GM19438 (cell line): ENCODE results near the gene DDAH1.

Experiments used
- ATAC-seq: cut with Tn5 transposase; IDR thresholded peaks from one replicate; pipeline ENCODE4 v1.9.1; 2021; ENCODE audit warnings: low read depth; ENCODE audit not compliant: unreplicated experiment

The DDAH1 gene

GRCh38 chr1:85404408-85404807, 60.6 kb downstream of the DDAH1 start:
- no peak for ATAC-seq

- no peak for ATAC-seq
These were observed 66.4 kb downstream of the DDAH1 start for GRCh38 chr1:85398391-85399064.

DNA sequence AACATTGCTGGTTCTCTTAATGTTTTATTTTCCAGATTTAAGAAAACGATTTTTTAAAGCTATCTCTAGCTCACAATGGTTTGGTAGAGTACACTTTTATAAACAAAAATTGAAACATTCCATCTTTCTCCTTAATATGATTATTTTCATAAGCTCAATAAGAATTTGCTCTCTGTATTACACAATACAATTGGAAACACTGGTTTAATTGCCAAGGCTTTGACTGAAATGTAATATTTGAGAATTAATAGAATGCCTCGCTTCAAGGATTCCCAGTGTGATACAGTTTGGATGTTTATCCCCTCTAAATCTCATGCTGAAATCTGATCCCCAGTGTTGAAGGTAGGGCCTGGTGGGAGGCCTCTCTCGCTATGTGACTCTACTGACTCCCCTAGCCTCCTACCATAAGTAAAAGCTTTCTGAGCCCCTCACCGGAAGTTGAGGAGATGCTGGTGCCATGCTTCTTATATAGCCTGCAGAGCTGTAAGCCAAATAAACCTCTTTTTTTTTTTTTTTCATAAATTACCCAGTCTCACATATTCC, 67.4 kb downstream of the DDAH1 start:
- no peak for ATAC-seq

- ATAC-seq: no peak
These were observed 68.8 kb downstream of the DDAH1 start for GRCh38 chr1:85396194-85396593.

DNA sequence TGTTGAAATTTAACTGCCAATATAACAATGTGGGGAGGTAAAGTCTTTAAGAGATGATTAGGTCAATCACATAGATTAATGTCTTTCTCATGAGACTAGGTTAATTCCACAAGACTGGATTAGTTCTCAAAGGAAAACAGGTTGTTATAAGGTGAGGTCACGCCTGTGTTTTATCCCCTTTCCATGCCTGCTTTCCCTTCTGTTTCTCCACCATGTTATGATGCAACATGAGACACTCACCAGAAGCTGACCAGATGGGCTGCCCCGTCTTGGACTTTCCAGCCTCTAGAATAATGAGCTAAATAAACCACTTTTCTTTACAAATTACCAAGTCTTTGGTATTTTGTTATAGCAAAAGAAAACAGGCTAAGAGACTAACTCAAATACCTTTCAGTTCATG, 70.8 kb downstream of the DDAH1 start:
- no peak for ATAC-seq

DNA sequence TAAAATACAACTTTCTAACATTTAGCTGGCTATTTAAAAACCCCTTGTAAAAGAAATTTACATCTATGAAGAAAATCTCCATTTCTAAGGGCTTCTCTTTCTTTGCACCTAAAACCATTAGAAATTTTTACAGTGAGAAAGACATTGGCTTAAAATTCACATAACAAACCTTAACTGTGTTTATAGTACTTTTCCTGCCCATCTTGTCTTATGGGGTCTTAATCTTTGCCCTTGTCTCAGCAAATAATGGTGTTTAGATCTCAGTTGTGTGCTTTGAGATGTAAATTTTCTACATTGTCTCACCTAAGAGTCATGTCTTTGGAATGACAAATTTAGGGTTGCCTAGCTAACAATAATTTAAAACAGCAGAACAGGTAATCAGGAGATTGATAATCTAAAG, 71.5 kb downstream of the DDAH1 start:
- ATAC-seq: no peak

GRCh38 chr1:85388416-85388815, 76.5 kb downstream of the DDAH1 start:
- no peak for ATAC-seq

GRCh38 chr1:85387781-85388180, 77.2 kb downstream of the DDAH1 start:
- no peak for ATAC-seq

GRCh38 chr1:85386068-85386722, 78.8 kb downstream of the DDAH1 start:
- no peak for ATAC-seq

DNA sequence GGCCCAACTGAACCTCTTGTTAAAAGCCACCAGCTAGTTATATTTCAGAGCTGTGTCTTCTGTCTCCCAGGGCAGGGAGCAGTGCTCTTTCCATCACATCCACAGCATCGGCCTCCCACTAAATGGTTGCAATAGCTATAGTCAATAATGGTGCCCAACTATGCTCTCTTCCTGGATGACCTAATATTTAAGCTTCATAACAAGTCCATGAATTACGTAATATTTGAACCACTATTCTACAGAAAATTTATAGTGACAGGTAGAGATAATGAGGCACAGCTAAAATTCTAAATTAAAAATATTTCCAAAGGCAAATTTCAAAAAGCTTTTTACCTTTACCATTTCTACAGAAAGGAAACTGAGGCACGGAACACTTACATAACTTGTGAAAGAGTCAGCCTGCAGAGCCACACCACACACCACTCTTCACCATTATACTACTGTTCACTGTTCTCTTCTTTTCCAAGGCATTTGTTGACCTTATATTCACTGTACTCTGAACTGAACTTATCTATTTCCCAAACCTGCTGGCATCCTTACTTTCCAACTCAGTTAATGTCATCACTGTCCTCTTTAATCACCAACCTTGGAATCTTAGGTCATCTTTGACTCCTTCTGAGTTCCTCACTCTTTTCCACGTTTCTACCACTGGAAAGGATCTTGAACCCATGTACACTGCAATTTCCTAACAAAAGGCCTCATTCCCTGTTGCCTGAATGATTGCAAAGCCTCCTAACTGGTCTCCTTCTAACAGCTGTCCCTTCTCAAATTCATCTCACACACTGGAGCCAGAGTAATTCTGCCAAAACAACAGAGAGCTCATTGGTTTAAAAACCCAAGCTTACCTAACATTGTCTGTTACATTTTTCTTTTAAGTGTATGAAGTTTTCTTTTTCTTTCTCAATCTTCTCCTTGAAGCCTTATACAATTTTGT, 85.5 kb downstream of the DDAH1 start:
- ATAC-seq: no peak

DNA sequence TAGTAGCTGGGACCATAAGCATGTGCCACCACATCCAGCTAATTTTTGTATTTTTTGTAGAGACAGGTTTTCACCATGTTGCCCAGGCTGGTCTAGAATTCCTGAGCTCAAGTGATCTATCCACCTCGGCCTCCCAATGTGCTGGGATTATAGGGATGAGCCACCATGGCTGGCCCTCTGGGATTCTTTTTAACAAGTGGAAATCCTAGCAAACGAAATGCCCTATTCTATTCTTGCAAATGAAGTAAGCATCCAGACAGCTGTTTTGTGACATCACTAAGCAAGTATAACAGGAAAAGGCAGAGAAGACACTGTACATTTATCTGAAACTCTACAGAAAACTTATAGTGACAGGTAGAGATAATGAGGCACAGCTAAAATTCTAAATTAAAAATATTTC, 86.4 kb downstream of the DDAH1 start:
- no peak for ATAC-seq

GRCh38 chr1:85376356-85376755, 88.6 kb downstream of the DDAH1 start:
- ATAC-seq: no peak

- no peak for ATAC-seq
These were observed 89.5 kb downstream of the DDAH1 start for GRCh38 chr1:85375493-85375892.

DNA sequence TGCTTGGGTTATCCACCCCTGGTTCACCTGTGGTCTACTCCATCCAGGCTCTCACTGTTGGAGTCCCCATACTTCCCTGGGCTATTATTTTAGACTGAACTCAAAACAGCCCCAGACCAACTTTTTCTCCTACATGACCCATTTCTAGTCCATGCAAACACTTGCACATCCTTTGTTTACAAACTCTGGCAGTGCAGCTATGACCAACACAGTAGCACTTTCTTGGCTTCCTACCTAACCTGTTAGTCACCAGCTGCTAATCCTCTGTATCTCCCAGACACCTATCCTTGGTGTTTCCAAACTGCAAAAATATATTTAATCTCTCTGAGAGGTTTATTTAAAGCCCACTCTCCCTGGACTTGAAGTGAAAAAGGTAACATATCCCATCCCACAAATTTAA, 90.8 kb downstream of the DDAH1 start:
- ATAC-seq: no peak

GRCh38 chr1:85373378-85373708, 91.6 kb downstream of the DDAH1 start:
- no peak for ATAC-seq

- no peak for ATAC-seq
These were observed 92.1 kb downstream of the DDAH1 start for GRCh38 chr1:85372683-85373377.

DNA sequence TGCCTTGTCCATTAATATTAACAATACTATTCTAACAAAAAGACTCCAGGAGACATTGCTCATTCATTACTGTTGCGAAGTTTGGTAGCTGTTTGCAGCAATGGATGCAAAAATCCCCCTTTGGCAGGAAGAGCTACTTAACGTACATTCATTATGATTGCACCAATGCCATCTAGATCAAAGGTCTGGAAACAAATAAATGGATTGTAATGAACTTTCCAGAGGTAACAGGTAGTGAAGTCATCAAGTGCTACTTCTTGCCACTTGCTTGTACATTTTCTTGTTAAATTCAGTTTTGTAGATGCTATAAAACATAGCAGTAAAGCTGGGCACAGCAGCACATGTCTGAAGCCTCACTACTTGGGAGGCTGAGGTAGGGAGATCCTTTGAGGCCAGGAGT, 93.9 kb downstream of the DDAH1 start:
- ATAC-seq: no peak

- ATAC-seq: no peak
These were observed 96.7 kb downstream of the DDAH1 start for GRCh38 chr1:85368073-85368770.

DNA sequence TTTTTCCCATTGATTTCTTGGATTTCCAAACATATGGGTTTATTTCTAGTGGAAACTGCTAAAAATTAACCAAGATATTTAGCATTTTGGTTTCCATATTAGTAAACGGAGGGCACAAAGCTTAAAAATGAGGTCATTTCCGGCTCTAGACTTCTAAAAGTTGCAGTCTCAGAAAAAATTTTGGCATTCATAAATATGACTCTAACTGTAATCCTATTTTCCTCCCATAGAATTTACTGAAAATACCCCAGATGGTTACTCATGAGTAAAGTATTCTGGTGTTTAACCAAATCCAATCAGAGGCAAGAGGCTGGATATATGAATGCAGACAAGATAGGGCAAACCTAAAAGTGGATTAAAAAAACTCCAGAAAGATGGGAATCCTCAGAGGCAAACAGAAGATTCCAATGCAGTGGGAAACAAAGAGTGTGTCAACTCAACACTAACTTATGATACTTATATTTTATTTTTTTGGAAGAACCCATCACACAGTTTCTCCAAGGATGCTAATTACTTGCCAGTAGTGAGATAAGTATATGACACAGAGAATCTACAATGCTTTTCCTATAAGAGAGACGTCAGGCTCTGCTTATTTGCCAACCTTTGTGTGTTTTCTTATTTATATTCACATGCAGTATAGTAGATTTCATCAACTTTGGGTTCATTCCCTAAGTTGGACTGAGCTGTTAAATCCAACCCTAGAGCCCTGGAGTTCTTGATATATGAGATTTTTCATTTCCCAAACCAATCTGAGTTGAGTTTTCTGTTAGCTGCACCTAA, 98.4 kb downstream of the DDAH1 start:
- ATAC-seq: no peak
